ENCODE results near the gene FUOM.
"Not testable (repeated sequence)": the region's sequence is repeated elsewhere in the genome, so short reads cannot be mapped to it uniquely, and the experiment has no call there.

The FUOM gene

DNA sequence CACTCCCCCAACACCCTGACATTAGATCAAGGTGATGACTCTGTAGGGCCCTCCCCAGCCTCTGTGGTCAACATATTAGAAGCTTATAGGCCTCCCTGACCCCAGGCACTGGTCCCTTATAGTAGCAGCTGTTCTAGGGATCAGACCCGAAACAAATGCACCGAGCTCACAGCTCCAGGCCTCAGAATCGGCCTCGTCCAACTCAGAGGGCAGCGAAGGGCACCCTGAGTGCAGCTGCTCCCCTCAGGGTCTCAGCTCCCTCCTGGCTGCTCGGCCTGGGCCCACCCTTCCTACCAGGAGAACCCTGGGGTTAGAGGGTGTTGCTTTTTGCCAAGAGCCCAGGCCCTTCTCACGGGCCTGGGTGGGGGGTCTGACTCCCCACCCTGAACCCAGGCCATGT lies 10.3 kb upstream of the FUOM start:
- H4K91ac ChIP-seq (ENCODE audit: low read depth, low read length, poor library complexity) = no peak overlapping the region
- no peaks in the 10 kb centered on the region for H3K27me3 ChIP-seq (ENCODE audit: control insufficient read depth in 3 of 3, insufficient read depth in 3 of 3, low read depth in 1 of 3, low read length in 3 of 3)
- H3K9ac ChIP-seq (ENCODE audit: low read depth, low read length, poor library complexity) = peak overlapping the region; percentile 60
- H3K4me2 ChIP-seq (ENCODE audit: insufficient read depth, low read length, poor library complexity, severe bottlenecking) = no peak overlapping the region
- H2BK12ac ChIP-seq (ENCODE audit: low read length) = no peak overlapping the region
- H3K36me3 ChIP-seq (replicated peaks in 1 of 2; ENCODE audit: control insufficient read depth in 2 of 2, insufficient read depth in 2 of 2, low read length in 2 of 2) = peaks cover 52 to 76% of the 10 kb centered on the region in 2 donors
- H3K4me3 ChIP-seq (ENCODE audit: low read length in 2 of 2) = no peak overlapping the region
- H2AFZ ChIP-seq (ENCODE audit: low read length) = no peak overlapping the region
- no peak for DNase-seq (ENCODE audit: low spot score)
- no peak overlapping the region for H3K23ac ChIP-seq (ENCODE audit: low read depth, low read length, poor library complexity)
- WGBS, 2 donors (ENCODE audit: extremely low coverage in 2 of 2, insufficient read length in 2 of 2, insufficient replicate concordance in 1 of 2) = no CpG with 5 or more reads among the region's 7 CpGs
- H3K14ac ChIP-seq (ENCODE audit: low read length) = peak overlapping the region; percentile 63
- H3K27ac ChIP-seq (replicated peaks; ENCODE audit: low read length) = no peak overlapping the region
- H2BK5ac ChIP-seq (ENCODE audit: low read length) = peak overlapping the region; percentile 19
- H3K4ac ChIP-seq (ENCODE audit: low read length) = no peak overlapping the region
- H3K79me1 ChIP-seq (ENCODE audit: low read depth, low read length) = peaks cover 4% of the 10 kb centered on the region
- H2AK5ac ChIP-seq (ENCODE audit: low read depth, low read length) = no peak overlapping the region
- H4K8ac ChIP-seq (ENCODE audit: low read depth, low read length) = no peak overlapping the region
- H2BK120ac ChIP-seq (ENCODE audit: low read depth, low read length) = no peak overlapping the region
- no peak overlapping the region for H3K18ac ChIP-seq (ENCODE audit: low read length)
- H3K9me3 ChIP-seq (replicated peaks in 1 of 2; ENCODE audit: control insufficient read depth in 2 of 2, insufficient read depth in 1 of 2, low read depth in 1 of 2, low read length in 2 of 2) = peaks cover 0 to 4% of the 10 kb centered on the region in 2 donors
- H2BK15ac ChIP-seq (ENCODE audit: low read length) = no peak overlapping the region
- no peaks in the 10 kb centered on the region for H3K4me1 ChIP-seq (ENCODE audit: control insufficient read depth in 2 of 2, insufficient read depth in 1 of 2, low read depth in 1 of 2, low read length in 2 of 2)

DNA sequence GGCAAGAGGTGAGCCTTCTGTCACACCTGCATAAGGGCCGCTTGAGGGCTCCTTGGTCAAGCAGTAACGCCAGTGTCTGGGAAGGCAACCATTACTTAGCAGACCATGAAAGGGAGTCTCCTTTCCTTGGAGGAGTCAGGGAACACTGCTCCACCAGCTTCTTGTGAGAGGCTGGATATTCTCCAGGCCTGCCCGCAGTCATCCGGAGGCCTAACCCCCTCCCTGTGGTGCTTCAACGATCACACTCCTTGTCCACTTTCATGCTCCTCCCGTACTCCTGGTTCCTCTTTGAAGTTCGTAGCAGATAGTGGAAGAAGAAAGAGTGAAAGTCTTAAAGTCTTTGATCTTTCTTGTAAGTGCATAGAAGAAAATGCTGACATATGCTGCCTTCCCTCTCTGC lies 9.6 kb upstream of the FUOM start:
- peaks cover 58 to 83% of the 10 kb centered on the region in 2 donors for H3K36me3 ChIP-seq (replicated peaks in 1 of 2; ENCODE audit: control insufficient read depth in 2 of 2, insufficient read depth in 2 of 2, low read length in 2 of 2)
- H3K9me3 ChIP-seq (replicated peaks in 1 of 2; ENCODE audit: control insufficient read depth in 2 of 2, insufficient read depth in 1 of 2, low read depth in 1 of 2, low read length in 2 of 2); DNase-seq (ENCODE audit: low spot score); H3K4ac ChIP-seq (ENCODE audit: low read length); H2BK15ac ChIP-seq (ENCODE audit: low read length); H3K27ac ChIP-seq (replicated peaks; ENCODE audit: low read length); H3K18ac ChIP-seq (ENCODE audit: low read length); H2BK120ac ChIP-seq (ENCODE audit: low read depth, low read length); H2AK5ac ChIP-seq (ENCODE audit: low read depth, low read length); H3K79me1 ChIP-seq (ENCODE audit: low read depth, low read length); H2BK12ac ChIP-seq (ENCODE audit: low read length); H3K27me3 ChIP-seq (ENCODE audit: control insufficient read depth in 3 of 3, insufficient read depth in 3 of 3, low read depth in 1 of 3, low read length in 3 of 3); H2BK5ac ChIP-seq (ENCODE audit: low read length); H4K8ac ChIP-seq (ENCODE audit: low read depth, low read length); H3K14ac ChIP-seq (ENCODE audit: low read length); H3K4me2 ChIP-seq (ENCODE audit: insufficient read depth, low read length, poor library complexity, severe bottlenecking); H3K4me1 ChIP-seq (ENCODE audit: control insufficient read depth in 2 of 2, insufficient read depth in 1 of 2, low read depth in 1 of 2, low read length in 2 of 2); H3K4me3 ChIP-seq (ENCODE audit: low read length in 2 of 2); H4K91ac ChIP-seq (ENCODE audit: low read depth, low read length, poor library complexity); H2AFZ ChIP-seq (ENCODE audit: low read length); H3K9ac ChIP-seq (ENCODE audit: low read depth, low read length, poor library complexity); H3K23ac ChIP-seq (ENCODE audit: low read depth, low read length, poor library complexity): not testable (repeated sequence)
- no CpG with 5 or more reads among the region's 7 CpGs for WGBS, 2 donors (ENCODE audit: extremely low coverage in 2 of 2, insufficient read length in 2 of 2, insufficient replicate concordance in 1 of 2)

GRCh38 chr10:133366751-133367150 lies 8.9 kb upstream of the FUOM start:
- Histone ChIP-seq H2AK5ac (ENCODE audit: low read depth, low read length) (no peak overlapping the region), H3K23ac (ENCODE audit: low read depth, low read length, poor library complexity) (no peak overlapping the region), H3K4me3 (ENCODE audit: low read length in 2 of 2) (no peak overlapping the region), H3K9me3 (replicated peaks in 1 of 2; ENCODE audit: control insufficient read depth in 2 of 2, insufficient read depth in 1 of 2, low read depth in 1 of 2, low read length in 2 of 2) (peaks cover 0 to 4% of the 10 kb centered on the region in 2 donors), H3K4me2 (ENCODE audit: insufficient read depth, low read length, poor library complexity, severe bottlenecking) (no peak overlapping the region), H3K18ac (ENCODE audit: low read length) (no peak overlapping the region), H2BK12ac (ENCODE audit: low read length) (no peak overlapping the region), H3K4ac (ENCODE audit: low read length) (no peak overlapping the region), H2BK5ac (ENCODE audit: low read length) (peak overlapping the region; percentile 66), H3K9ac (ENCODE audit: low read depth, low read length, poor library complexity) (no peak overlapping the region), H2BK15ac (ENCODE audit: low read length) (no peak overlapping the region), H4K91ac (ENCODE audit: low read depth, low read length, poor library complexity) (no peak overlapping the region), H3K4me1 (ENCODE audit: control insufficient read depth in 2 of 2, insufficient read depth in 1 of 2, low read depth in 1 of 2, low read length in 2 of 2) (no peaks in the 10 kb centered on the region), H3K79me1 (ENCODE audit: low read depth, low read length) (no peaks in the 10 kb centered on the region), H4K8ac (ENCODE audit: low read depth, low read length) (no peak overlapping the region), H3K36me3 (replicated peaks in 1 of 2; ENCODE audit: control insufficient read depth in 2 of 2, insufficient read depth in 2 of 2, low read length in 2 of 2) (peaks cover 65 to 87% of the 10 kb centered on the region in 2 donors), H3K27ac (replicated peaks; ENCODE audit: low read length) (no peak overlapping the region), H3K14ac (ENCODE audit: low read length) (no peak overlapping the region), H2BK120ac (ENCODE audit: low read depth, low read length) (no peak overlapping the region), H3K27me3 (ENCODE audit: control insufficient read depth in 3 of 3, insufficient read depth in 3 of 3, low read depth in 1 of 3, low read length in 3 of 3) (no peaks in the 10 kb centered on the region), H2AFZ (ENCODE audit: low read length) (no peak overlapping the region)
- DNase-seq (ENCODE audit: low spot score) = no peak
- no CpG with 5 or more reads among the region's 13 CpGs for WGBS, 2 donors (ENCODE audit: extremely low coverage in 2 of 2, insufficient read length in 2 of 2, insufficient replicate concordance in 1 of 2)

DNA sequence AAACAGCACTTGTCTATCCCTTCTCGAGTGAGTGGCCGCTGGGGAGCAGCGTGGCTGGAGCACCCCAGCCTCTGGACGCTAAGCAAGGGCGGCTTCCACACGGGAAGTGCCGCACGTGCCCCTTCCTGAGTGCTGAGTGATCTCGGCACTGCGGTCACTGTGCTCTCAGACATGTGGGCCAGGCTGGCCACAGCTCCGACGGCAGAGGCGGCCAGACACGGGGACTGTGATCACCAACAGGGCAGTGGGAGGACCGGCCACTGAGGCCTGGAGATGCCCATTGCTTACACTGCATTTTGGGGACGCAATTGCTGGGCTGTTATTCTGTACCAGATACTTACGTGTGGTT lies 8.3 kb upstream of the FUOM start:
- Histone ChIP-seq H3K36me3 (replicated peaks in 1 of 2; ENCODE audit: control insufficient read depth in 2 of 2, insufficient read depth in 2 of 2, low read length in 2 of 2) (peaks cover 62 to 85% of the 10 kb centered on the region in 2 donors), H3K23ac (ENCODE audit: low read depth, low read length, poor library complexity) (no peak overlapping the region)
- no peak for DNase-seq (ENCODE audit: low spot score)

More for the DNA sequence above, 8.3 kb upstream of the FUOM start:
- no peak overlapping the region for H3K18ac ChIP-seq (ENCODE audit: low read length)
- H3K9ac ChIP-seq (ENCODE audit: low read depth, low read length, poor library complexity) = peak overlapping the region; percentile 36
- H2BK5ac ChIP-seq (ENCODE audit: low read length) = no peak overlapping the region
- H3K9me3 ChIP-seq (replicated peaks in 1 of 2; ENCODE audit: control insufficient read depth in 2 of 2, insufficient read depth in 1 of 2, low read depth in 1 of 2, low read length in 2 of 2) = peaks cover 4 to 6% of the 10 kb centered on the region in 2 donors
- H4K8ac ChIP-seq (ENCODE audit: low read depth, low read length) = no peak overlapping the region
- no CpG with 5 or more reads among the region's 17 CpGs for WGBS, 2 donors (ENCODE audit: extremely low coverage in 2 of 2, insufficient read length in 2 of 2, insufficient replicate concordance in 1 of 2)
- H3K27ac ChIP-seq (replicated peaks; ENCODE audit: low read length) = no peak overlapping the region
- no peak overlapping the region for H2AFZ ChIP-seq (ENCODE audit: low read length)
- H3K4me1 ChIP-seq (ENCODE audit: control insufficient read depth in 2 of 2, insufficient read depth in 1 of 2, low read depth in 1 of 2, low read length in 2 of 2) = no peaks in the 10 kb centered on the region
- no peak overlapping the region for H2BK15ac ChIP-seq (ENCODE audit: low read length)
- H2BK120ac ChIP-seq (ENCODE audit: low read depth, low read length) = no peak overlapping the region
- H3K79me1 ChIP-seq (ENCODE audit: low read depth, low read length) = no peaks in the 10 kb centered on the region
- H3K4me3 ChIP-seq (ENCODE audit: low read length in 2 of 2) = peak overlapping the region in 1 of 2 donors; percentile 37
- no peak overlapping the region for H2AK5ac ChIP-seq (ENCODE audit: low read depth, low read length)
- H3K4me2 ChIP-seq (ENCODE audit: insufficient read depth, low read length, poor library complexity, severe bottlenecking) = no peak overlapping the region
- H3K14ac ChIP-seq (ENCODE audit: low read length) = no peak overlapping the region
- H2BK12ac ChIP-seq (ENCODE audit: low read length) = no peak overlapping the region
- no peak overlapping the region for H4K91ac ChIP-seq (ENCODE audit: low read depth, low read length, poor library complexity)
- no peak overlapping the region for H3K4ac ChIP-seq (ENCODE audit: low read length)
- no peaks in the 10 kb centered on the region for H3K27me3 ChIP-seq (ENCODE audit: control insufficient read depth in 3 of 3, insufficient read depth in 3 of 3, low read depth in 1 of 3, low read length in 3 of 3)

All from neuronal stem cell (in vitro differentiated cells).